Stimulated activated CD4-positive, alpha-beta T cell treated with anti-CD3 and anti-CD28 coated beads, Interleukin-4, amount 100 ng/mL, for 4 hours (primary cell): ENCODE results near the gene RNF31.
A peak's percentile ranks its signal among the peaks of the same experiment; 100 is the strongest.
"Not testable (repeated sequence)": the region's sequence is repeated elsewhere in the genome, so short reads cannot be mapped to it uniquely, and the experiment has no call there.

ENCODE experiments used
- DNase-seq, 2 experiments: peaks; one replicate each; pipeline ENCODE4 v3.0.0-alpha.2; 2020

Gene RNF31

GRCh38 chr14:24184104-24184970, 37.0 kb downstream of the RNF31 start:
- DNase-seq, result no peak

GRCh38 chr14:24185026-24185425, 37.7 kb downstream of the RNF31 start:
- DNase-seq, result no peak

GRCh38 chr14:24185741-24186140, 38.4 kb downstream of the RNF31 start:
- no peak for DNase-seq

- no peak for DNase-seq
These were observed 39.7 kb downstream of the RNF31 start for GRCh38 chr14:24186831-24187538.

DNA sequence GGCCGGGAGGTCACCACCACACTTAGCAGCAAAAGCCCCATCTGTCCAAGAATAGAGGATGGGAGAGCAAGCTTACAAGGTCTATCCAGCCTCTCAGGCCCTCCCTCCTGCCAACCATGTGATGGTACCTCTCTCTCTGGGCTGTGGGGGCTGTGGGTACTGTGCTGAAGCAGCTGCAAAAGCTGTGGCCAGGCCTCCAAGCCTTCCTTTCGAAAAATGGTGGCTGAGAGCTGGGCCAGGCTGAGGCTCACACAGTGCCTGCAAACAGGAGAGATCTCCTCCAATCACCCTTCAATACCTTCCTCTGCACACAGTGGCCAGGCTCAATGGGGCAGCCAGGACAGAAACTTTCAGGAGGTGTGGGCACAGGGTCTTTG, 40.2 kb downstream of the RNF31 start:
- no peak for DNase-seq

GRCh38 chr14:24188251-24189058, 41.2 kb downstream of the RNF31 start, which contains the start of gene IPO4:
TSS of gene IPO4 (minus strand) at chr14:24188816. CDS start at chr14:24188787, 29 bp downstream.
- peak; percentile 90 to 96 for DNase-seq

- DNase-seq, result no peak
These were observed 41.7 kb downstream of the RNF31 start for GRCh38 chr14:24189059-24189375.

GRCh38 chr14:24189460-24189859, 42.2 kb downstream of the RNF31 start:
- no peak for DNase-seq

- no peak for DNase-seq
These were observed 43.1 kb downstream of the RNF31 start for GRCh38 chr14:24190416-24190815.

GRCh38 chr14:24192933-24193332, 45.6 kb downstream of the RNF31 start:
- no peak for DNase-seq

DNA sequence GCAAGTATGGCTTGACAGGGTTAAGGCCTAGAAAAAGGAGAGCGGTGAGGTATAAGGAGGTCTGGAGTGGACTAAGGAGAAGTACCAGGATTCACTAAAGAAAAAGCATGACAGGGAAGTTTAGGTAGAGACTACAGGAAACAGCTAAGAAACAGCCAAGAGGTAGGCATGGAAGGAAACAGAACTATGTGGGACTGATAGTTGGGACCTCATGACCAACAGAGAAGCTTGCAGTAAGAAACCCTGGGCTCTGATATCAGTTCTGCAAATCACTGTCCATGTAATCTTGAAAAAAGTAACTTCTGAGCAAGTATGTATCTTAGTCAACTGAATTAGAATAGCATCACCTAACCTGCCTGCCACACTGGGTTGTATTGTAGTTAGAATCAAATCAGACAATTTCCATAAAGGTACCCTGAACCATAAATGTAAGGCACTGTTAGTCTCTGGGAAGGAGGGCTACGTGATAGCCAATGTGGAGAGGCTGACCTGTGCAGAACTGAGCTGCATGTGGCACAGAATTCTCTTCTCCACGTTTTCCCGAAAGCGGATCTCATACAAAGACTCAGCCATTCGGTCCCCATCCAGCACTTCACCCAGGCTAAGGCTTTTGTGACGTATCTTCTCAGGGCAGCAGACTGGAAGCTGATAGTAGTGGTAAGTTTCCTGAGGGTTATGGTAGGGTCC, 47.0 kb downstream of the RNF31 start:
- DNase-seq, result no peak

DNA sequence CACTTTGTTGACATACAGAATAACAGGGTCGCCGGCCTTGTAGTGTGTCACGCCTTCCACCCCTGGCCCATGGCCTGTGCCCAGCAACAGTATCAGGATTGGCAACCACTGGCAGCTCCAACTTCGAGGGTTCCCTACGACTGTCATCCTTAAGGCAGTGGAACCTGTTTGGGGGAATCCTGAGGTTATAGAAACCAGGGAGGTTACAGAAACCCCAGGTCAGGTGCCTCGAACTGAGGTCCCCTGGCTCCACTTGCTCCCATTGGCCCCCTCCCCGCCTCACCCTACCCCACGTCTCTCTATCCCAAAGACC, 47.5 kb downstream of the RNF31 start:
- no peak for DNase-seq

GRCh38 chr14:24195186-24196070, 48.1 kb downstream of the RNF31 start, which contains the start of gene TM9SF1:
TSS of gene TM9SF1 (minus strand) at chr14:24195441. CDS start at chr14:24195019, 422 bp downstream.
- DNase-seq, result peak; percentile 84 to 85

GRCh38 chr14:24196071-24197055, 49.1 kb downstream of the RNF31 start:
- DNase-seq, result no peak

DNA sequence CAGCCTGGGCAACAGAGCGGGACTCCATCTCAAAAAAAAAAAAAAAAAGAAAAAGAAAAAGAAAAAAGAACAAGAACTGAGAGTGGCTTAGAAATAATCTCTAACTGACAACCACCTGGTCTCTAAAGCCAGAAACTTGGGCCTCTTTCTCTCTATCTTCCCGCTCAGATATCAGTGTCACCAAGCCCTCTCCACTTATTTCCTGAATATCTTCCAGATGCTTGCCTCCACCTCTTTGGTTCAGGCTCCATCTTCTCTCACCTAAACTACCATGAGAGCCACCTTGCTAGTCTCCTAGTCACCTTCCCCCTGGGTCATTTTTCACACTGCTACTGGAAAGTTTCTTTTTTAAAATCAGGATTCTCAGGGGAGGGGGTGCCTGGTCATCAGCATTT, 49.8 kb downstream of the RNF31 start:
- DNase-seq, result no peak

DNA sequence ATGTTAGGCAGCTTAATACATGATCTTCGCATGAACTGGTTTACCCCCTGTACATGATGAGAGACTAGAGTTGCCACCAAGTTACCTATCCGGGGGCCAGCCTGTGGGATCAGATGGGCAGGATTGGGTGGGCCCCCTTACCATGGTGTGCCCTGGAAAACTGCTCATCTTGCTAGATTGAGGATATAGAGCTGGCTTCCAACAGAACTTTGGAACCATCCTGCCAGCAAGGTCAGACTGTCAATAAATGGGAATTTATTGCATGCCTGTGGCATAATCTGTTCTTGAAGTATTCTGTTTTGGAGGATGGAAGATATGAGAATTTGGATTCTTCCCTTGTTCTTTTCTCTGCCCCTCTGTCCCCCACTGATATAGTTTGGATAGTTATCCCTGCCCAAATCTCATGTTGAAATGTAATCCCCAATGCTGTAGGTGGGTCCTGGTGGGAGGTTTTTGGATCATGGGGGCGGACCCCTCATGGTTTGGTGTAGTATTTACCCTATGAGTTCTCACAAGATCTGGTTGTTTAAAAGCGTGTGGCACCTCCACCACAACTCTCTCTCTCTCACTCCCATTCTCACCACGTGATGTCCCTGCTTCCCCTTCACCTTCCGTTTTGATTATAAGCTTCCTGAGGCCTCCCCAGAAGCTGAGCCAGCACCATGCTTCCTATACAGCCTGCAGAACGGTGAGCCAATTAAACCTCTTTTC, 51.7 kb downstream of the RNF31 start:
- no peak for DNase-seq

GRCh38 chr14:24202538-24202937, 55.2 kb downstream of the RNF31 start:
- not testable (repeated sequence) for DNase-seq

DNA sequence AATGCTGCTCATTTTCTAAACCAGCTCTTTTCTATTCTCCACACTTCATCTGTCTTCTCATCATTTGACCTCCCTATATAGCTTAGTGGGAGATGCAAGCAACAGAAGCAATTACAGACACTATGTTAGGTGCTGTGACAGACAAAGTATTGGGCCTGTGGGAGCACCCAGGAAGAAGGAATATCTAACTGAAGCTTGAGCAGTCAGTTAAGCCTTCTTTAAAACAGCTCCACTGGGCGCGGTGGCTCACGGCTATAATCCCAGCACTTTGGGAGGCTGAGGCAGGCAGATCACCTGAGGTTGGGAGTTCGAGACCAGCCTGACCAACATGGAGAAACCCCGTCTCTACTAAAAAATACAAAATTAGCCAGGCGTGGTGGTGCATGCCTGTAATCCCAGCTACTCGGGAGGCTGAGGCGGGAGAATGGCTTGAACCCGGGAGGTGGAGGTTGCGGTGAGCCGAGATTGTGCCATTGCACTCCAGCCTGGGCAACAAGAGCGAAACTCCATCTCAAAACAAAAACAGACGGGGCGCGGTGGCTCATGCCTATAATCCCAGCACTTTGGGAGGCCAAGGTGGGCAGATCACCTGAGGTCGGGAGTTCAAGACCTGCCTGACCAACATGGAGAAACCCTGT, 56.1 kb downstream of the RNF31 start:
- not testable (repeated sequence) for DNase-seq
